Suprapubic skin (tissue), 4 donors: ENCODE data around the gene NAV3. TPM values are rescaled to one million over a fixed set of nuclear protein-coding genes. Genes with fewer than 3 reads are reported as not detected.

Experiments used
- DNase-seq, 2 donors: peaks; one replicate each; pipeline ENCODE4 v3.0.0-alpha.2; 2019; ENCODE audit warnings: low spot score in 2 of 2
- H3K27ac ChIP-seq: fragments of 200-600 bp; sonication (generic); one replicate; pipeline ENCODE4 v1.5.1; 2019
- H3K27me3 ChIP-seq: fragments of 200-600 bp; sonication (generic); one replicate; pipeline ENCODE4 v1.5.1; 2019
- H3K36me3 ChIP-seq: fragments of 200-600 bp; sonication (generic); one replicate; pipeline ENCODE4 v1.5.1; 2019
- H3K4me1 ChIP-seq: fragments of 200-600 bp; sonication (generic); one replicate; pipeline ENCODE4 v1.5.1; 2019
- H3K4me3 ChIP-seq: fragments of 200-600 bp; sonication (generic); one replicate; pipeline ENCODE4 v1.5.1; 2019; ENCODE audit warnings: mild to moderate bottlenecking
- H3K9me3 ChIP-seq: fragments of 200-600 bp; sonication (generic); one replicate; pipeline ENCODE4 v1.5.1; 2019
- EP300 ChIP-seq: sonication (generic); formaldehyde crosslinking; IDR thresholded peaks from one replicate; pipeline ENCODE4 v1.6.1; 2017; ENCODE audit warnings: antibody characterized with exemption
- POLR2A ChIP-seq, 2 donors: fragments of 450-650 bp; IDR thresholded peaks; one replicate each; pipeline ENCODE4 v1.6.1; 2017; ENCODE audit warnings: antibody characterized with exemption in 2 of 2, mild to moderate bottlenecking in 2 of 2, moderate library complexity in 2 of 2
- POLR2AphosphoS5 ChIP-seq, 3 donors: sonication (generic); formaldehyde crosslinking; IDR thresholded peaks; one replicate each; pipeline ENCODE4 v1.6.1; 2017; ENCODE audit warnings: antibody characterized with exemption in 3 of 3
- WGBS: methylation state at CpG from one replicate; pipeline ENCODE4 v1.1.5; 2018; 5-methylcytosine and 5-hydroxymethylcytosine counted together
- total RNA-seq, 4 donors: library from RNA; depleted of rRNA; stranded (reverse); fragments of >200 nt; gene quantifications; one replicate each; pipeline ENCODE4 v1.1.0, GENCODE V29; 2016
- TF ChIP-seq, protein P1 (sequence below), 2 donors: fragments of 200-600 bp in 1 of 2; fragments of 450-650 bp in 1 of 2; sonication (generic) in 1 of 2; IDR thresholded peaks; one replicate each; pipeline ENCODE4 v1.5.1; 2016 to 2019; ENCODE audit warnings: antibody characterized with exemption in 2 of 2, mild to moderate bottlenecking in 1 of 2, moderate library complexity in 1 of 2

The NAV3 gene
- total RNA-seq, 4 donors from 2014 or later = 11.7 to 20.9 (median 15.7) TPM

GRCh38 chr12:77813558-77813957 lies 17.1 kb upstream of the NAV3 start:
- WGBS = 92% methylated on average over 2 of the region's 2 CpGs
- Histone ChIP-seq H3K27me3 (no peaks in the 10 kb centered on the region), H3K9me3 (peaks cover 3% of the 10 kb centered on the region), H3K36me3 (no peaks in the 10 kb centered on the region), H3K27ac (no peak overlapping the region), H3K4me1 (no peaks in the 10 kb centered on the region), H3K4me3 (no peak overlapping the region)
- DNase-seq = no peak
- TF ChIP-seq, protein P1, sequence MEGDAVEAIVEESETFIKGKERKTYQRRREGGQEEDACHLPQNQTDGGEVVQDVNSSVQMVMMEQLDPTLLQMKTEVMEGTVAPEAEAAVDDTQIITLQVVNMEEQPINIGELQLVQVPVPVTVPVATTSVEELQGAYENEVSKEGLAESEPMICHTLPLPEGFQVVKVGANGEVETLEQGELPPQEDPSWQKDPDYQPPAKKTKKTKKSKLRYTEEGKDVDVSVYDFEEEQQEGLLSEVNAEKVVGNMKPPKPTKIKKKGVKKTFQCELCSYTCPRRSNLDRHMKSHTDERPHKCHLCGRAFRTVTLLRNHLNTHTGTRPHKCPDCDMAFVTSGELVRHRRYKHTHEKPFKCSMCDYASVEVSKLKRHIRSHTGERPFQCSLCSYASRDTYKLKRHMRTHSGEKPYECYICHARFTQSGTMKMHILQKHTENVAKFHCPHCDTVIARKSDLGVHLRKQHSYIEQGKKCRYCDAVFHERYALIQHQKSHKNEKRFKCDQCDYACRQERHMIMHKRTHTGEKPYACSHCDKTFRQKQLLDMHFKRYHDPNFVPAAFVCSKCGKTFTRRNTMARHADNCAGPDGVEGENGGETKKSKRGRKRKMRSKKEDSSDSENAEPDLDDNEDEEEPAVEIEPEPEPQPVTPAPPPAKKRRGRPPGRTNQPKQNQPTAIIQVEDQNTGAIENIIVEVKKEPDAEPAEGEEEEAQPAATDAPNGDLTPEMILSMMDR (IDR thresholded peaks at IDR 0.05) = no peak
- no peak for TF ChIP-seq EP300
- TF ChIP-seq POLR2AphosphoS5 (IDR thresholded peaks at IDR 0.05) = no peak
- no peak for TF ChIP-seq POLR2A (IDR thresholded peaks at IDR 0.05)

GRCh38 chr12:77814386-77814785 lies 16.3 kb upstream of the NAV3 start:
- no peaks in the 10 kb centered on the region for H3K4me1 ChIP-seq
- no peak for DNase-seq
- no peaks in the 10 kb centered on the region for H3K9me3 ChIP-seq
- H3K36me3 ChIP-seq = no peaks in the 10 kb centered on the region
- H3K27me3 ChIP-seq = no peaks in the 10 kb centered on the region
- TF ChIP-seq EP300 (no peak), POLR2A (IDR thresholded peaks at IDR 0.05) (no peak), POLR2AphosphoS5 (IDR thresholded peaks at IDR 0.05) (no peak)
- TF ChIP-seq, protein P1 (IDR thresholded peaks at IDR 0.05) = no peak
- no peak overlapping the region for H3K27ac ChIP-seq
- WGBS = 97% methylated on average over 1 of the region's 1 CpG
- no peak overlapping the region for H3K4me3 ChIP-seq

DNA sequence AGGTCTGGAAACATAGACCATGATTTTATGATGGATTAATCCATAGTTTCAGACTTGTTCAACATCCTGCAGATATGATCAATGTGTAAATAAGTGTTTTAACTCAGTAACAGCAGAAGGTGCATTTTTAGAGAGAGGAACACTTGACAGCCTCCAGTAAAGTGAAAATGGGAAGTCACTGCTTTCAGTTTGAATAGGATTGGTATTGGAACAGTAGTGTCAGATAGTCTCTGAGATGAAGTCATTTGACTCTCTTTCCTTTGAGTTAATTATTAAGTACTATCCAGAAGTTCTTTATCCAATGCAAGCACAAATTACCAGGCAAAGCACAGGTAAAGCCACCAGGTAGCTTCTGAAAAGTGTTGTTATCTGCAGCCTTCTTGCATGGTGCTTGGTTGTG lies 14.5 kb upstream of the NAV3 start:
- H3K4me1 ChIP-seq = no peaks in the 10 kb centered on the region
- H3K4me3 ChIP-seq = no peak overlapping the region
- no peak for TF ChIP-seq POLR2A (IDR thresholded peaks at IDR 0.05)
- no peak for TF ChIP-seq POLR2AphosphoS5 (IDR thresholded peaks at IDR 0.05)
- TF ChIP-seq EP300 = no peak
- TF ChIP-seq, protein P1 (IDR thresholded peaks at IDR 0.05) = no peak
- H3K9me3 ChIP-seq = no peaks in the 10 kb centered on the region
- H3K36me3 ChIP-seq = no peaks in the 10 kb centered on the region
- no peaks in the 10 kb centered on the region for H3K27me3 ChIP-seq
- no peak for DNase-seq
- H3K27ac ChIP-seq = no peak overlapping the region

- no peaks in the 10 kb centered on the region for H3K4me1 ChIP-seq
- no peak overlapping the region for H3K27ac ChIP-seq
- H3K27me3 ChIP-seq = no peaks in the 10 kb centered on the region
- no peaks in the 10 kb centered on the region for H3K9me3 ChIP-seq
- no peaks in the 10 kb centered on the region for H3K36me3 ChIP-seq
- no peak for DNase-seq
- H3K4me3 ChIP-seq = no peak overlapping the region
- 22% methylated on average over 2 of the region's 2 CpGs for WGBS
- TF ChIP-seq POLR2AphosphoS5 (IDR thresholded peaks at IDR 0.05) (no peak), POLR2A (IDR thresholded peaks at IDR 0.05) (no peak), EP300 (no peak)
- TF ChIP-seq, protein P1 (IDR thresholded peaks at IDR 0.05) = no peak
Measured at GRCh38 chr12:77817276-77817675, 13.4 kb upstream of the NAV3 start.

DNA sequence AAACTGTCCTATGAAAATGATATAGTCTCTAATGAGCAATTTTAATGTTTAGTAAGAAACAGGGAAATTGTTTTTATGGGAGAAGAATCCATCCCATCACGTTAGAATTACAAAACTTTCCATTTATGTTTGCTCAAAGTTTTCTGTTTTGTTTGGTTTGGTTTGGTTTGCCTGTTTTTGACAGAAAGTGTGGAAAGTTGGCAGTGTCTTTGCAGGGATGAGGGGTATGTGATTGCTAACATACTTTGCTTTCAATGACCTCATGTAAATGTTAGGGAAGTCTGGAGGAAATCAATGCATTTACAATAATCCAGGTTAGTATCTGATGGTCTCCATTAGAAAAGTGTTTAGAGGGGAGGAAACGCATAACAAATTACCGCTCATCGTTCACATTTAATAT lies 12.3 kb upstream of the NAV3 start:
- no peak for TF ChIP-seq EP300
- H3K4me3 ChIP-seq = no peak overlapping the region

DNA sequence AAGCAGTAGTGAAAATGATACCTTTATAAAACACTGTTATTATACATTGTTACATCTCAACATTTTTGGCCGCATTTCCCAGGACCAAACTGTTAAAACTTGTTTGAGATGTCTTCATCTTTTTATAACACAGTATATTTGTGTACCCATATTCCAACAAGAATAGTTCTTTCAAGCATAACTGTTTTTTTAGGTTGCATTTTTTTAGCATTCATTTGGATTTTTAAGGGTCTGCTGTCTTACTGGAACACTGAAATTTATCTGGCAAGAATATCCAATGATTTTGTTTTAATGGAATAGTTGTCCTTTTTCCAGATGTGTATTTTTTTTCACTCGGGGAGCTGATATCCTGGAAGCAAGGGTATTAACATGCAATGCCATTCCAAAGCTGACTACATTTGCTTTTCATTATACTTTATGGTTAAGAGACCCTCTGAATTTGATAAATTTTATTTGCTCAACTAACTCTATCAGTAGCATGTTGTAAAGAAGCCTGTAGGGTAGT lies 8.9 kb upstream of the NAV3 start:
- Histone ChIP-seq H3K4me1 (no peaks in the 10 kb centered on the region), H3K4me3 (no peak overlapping the region), H3K36me3 (no peaks in the 10 kb centered on the region), H3K27ac (no peak overlapping the region), H3K27me3 (no peaks in the 10 kb centered on the region), H3K9me3 (no peaks in the 10 kb centered on the region)
- 37% methylated on average over 2 of the region's 2 CpGs for WGBS
- TF ChIP-seq POLR2AphosphoS5 (IDR thresholded peaks at IDR 0.05) (no peak), POLR2A (IDR thresholded peaks at IDR 0.05) (no peak), EP300 (no peak)
- TF ChIP-seq, protein P1 (IDR thresholded peaks at IDR 0.05) = no peak
- no peak for DNase-seq

More for the DNA sequence above, 12.3 kb upstream of the NAV3 start:
- 82% methylated on average over 4 of the region's 4 CpGs for WGBS
- Histone ChIP-seq H3K4me1 (no peaks in the 10 kb centered on the region), H3K9me3 (no peaks in the 10 kb centered on the region), H3K36me3 (no peaks in the 10 kb centered on the region), H3K27ac (no peak overlapping the region), H3K27me3 (no peaks in the 10 kb centered on the region)
- DNase-seq = no peak
